ENCODE data around the gene CCNG2. TPM values are rescaled to one million over a fixed set of nuclear protein-coding genes. Genes with fewer than 3 reads are reported as not detected.

The CCNG2 gene
- total and polyA plus RNA-seq, 5 experiments from 2014 or later = 10.2 to 38.1 (median 15.3) TPM

- ATAC-seq = no peak
Observed at GRCh38 chr4:77149789-77150188, 7.2 kb upstream of the CCNG2 start.

GRCh38 chr4:77151241-77151640, 5.8 kb upstream of the CCNG2 start:
- no peaks in the 10 kb centered on the region for H3K9me3 Mint-ChIP-seq
- no peak for ATAC-seq
- H3K27me3 Mint-ChIP-seq = no peaks in the 10 kb centered on the region
- no peak overlapping the region for H3K4me3 Mint-ChIP-seq
- no peaks in the 10 kb centered on the region for H3K36me3 Mint-ChIP-seq
- no peak overlapping the region for H3K27ac Mint-ChIP-seq
- DNase-seq = no peak
- POLR2A ChIA-PET = interaction anchor here (0.6 kb wide), 1 partner anchor 62 kb away, joined by 3 read pairs; no protein-coding TSS in a partner anchor
- peaks cover 7 to 59% (median 24%) of the 10 kb centered on the region in 4 donors for H3K4me1 Mint-ChIP-seq

More at GRCh38 chr4:77149789-77150188, 7.2 kb upstream of the CCNG2 start:
- POLR2A ChIA-PET = no interaction called here
- H3K4me3 Mint-ChIP-seq = no peak overlapping the region
- H3K27ac Mint-ChIP-seq = no peak overlapping the region
- H3K4me1 Mint-ChIP-seq = peaks cover 4 to 55% (median 20%) of the 10 kb centered on the region in 4 donors
- no peaks in the 10 kb centered on the region for H3K27me3 Mint-ChIP-seq
- H3K36me3 Mint-ChIP-seq = no peaks in the 10 kb centered on the region
- H3K9me3 Mint-ChIP-seq = no peaks in the 10 kb centered on the region
- no peak for DNase-seq

- Mint-ChIP-seq H3K27me3 (peaks cover 0 to 5% (median 0%) of the 10 kb centered on the region in 5 donors), H3K4me3 (peak overlapping the region in 1 of 10 donors; percentile 21), H3K27ac (peak overlapping the region in 5 of 10 donors; percentile 21 to 46 (median 22)), H3K4me1 (peaks cover 13 to 57% (median 24%) of the 10 kb centered on the region in 4 donors), H3K36me3 (peaks cover 0 to 3% (median 0%) of the 10 kb centered on the region in 3 donors), H3K9me3 (peaks cover 0 to 4% (median 0%) of the 10 kb centered on the region in 9 donors)
- ATAC-seq (no peak), DNase-seq (no peak)
- POLR2A ChIA-PET = no interaction called here
Observed at GRCh38 chr4:77152421-77152820, 4.6 kb upstream of the CCNG2 start.

GRCh38 chr4:77153006-77153405, 4.0 kb upstream of the CCNG2 start:
- H3K4me1 Mint-ChIP-seq = peaks cover 13 to 57% (median 24%) of the 10 kb centered on the region in 4 donors
- peaks cover 0 to 3% (median 0%) of the 10 kb centered on the region in 3 donors for H3K36me3 Mint-ChIP-seq
- H3K27ac Mint-ChIP-seq = peak overlapping the region in 3 of 10 donors; percentile 21 to 40 (median 22)
- peak overlapping the region in 1 of 10 donors; percentile 21 for H3K4me3 Mint-ChIP-seq
- peaks cover 0 to 4% (median 0%) of the 10 kb centered on the region in 9 donors for H3K9me3 Mint-ChIP-seq
- no peak for DNase-seq
- ATAC-seq = no peak
- H3K27me3 Mint-ChIP-seq = peaks cover 0 to 5% (median 0%) of the 10 kb centered on the region in 5 donors
- POLR2A ChIA-PET = no interaction called here

- POLR2A ChIA-PET = no interaction called here
- peaks cover 0 to 5% (median 0%) of the 10 kb centered on the region in 5 donors for H3K27me3 Mint-ChIP-seq
- H3K36me3 Mint-ChIP-seq = peaks cover 0 to 3% (median 0%) of the 10 kb centered on the region in 3 donors
- peak overlapping the region in 1 of 10 donors; percentile 20 for H3K4me3 Mint-ChIP-seq
- no peak for DNase-seq
- peaks cover 13 to 65% (median 28%) of the 10 kb centered on the region in 4 donors for H3K4me1 Mint-ChIP-seq
- peak overlapping the region in 2 of 10 donors; percentile 41 to 98 for H3K27ac Mint-ChIP-seq
- ATAC-seq = no peak
- H3K9me3 Mint-ChIP-seq = peaks cover 0 to 4% (median 0%) of the 10 kb centered on the region in 9 donors
Observed at GRCh38 chr4:77154065-77154464, 2.9 kb upstream of the CCNG2 start.

DNA sequence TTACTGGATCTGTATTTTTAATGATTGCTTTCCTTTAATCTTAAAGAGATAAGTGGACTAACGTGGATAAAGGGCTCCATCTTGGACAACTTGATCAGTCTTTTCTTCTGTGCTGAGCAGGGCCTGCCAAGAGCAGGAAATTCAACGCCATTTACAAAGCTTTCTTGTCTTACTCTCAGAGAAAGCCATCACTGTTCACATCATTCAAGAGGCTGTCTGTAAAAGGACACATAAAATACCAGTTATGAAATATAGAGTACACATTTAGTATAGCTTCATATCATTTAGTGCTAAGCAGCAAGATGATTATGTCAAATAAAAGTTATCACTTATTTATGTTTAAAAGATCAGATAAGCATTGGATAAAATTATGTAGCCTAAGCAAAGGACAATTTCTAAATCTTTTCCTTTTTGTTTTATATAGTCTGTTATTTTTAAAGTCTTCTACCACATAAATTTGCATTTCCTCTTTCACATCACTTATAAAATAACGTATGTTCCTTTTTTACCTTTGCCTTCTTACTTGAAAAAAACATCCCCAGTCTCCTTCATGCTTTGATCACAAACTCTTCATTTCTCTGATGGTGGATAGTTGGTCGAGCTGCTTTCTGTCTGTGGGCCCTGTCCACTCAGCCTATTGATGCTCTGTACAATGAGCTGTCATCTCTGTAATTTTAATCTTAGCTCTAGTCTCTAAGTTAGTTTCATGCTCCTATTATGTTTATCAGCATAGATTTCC, 2.1 kb upstream of the CCNG2 start:
- DNase-seq (no peak), ATAC-seq (no peak)
- H3K27ac Mint-ChIP-seq = peak overlapping the region in 7 of 10 donors; percentile 47 to 98 (median 69)
- H3K27me3 Mint-ChIP-seq = peaks cover 0 to 5% (median 0%) of the 10 kb centered on the region in 5 donors
- POLR2A ChIA-PET = interaction anchor here (0.6 to 4.7 kb wide), 2 partner anchors 79 to 160 kb away, joined by 3 to 44 read pairs; partner anchors contain the start of gene CCNI
- peak overlapping the region in 7 of 10 donors; percentile 43 to 99 (median 56) for H3K4me3 Mint-ChIP-seq
- peaks cover 13 to 74% (median 29%) of the 10 kb centered on the region in 4 donors for H3K4me1 Mint-ChIP-seq
- peaks cover 0 to 4% (median 0%) of the 10 kb centered on the region in 9 donors for H3K9me3 Mint-ChIP-seq
- peaks cover 0 to 4% (median 3%) of the 10 kb centered on the region in 3 donors for H3K36me3 Mint-ChIP-seq

- peaks cover 13 to 77% (median 31%) of the 10 kb centered on the region in 4 donors for H3K4me1 Mint-ChIP-seq
- peaks cover 0 to 8% (median 5%) of the 10 kb centered on the region in 3 donors for H3K36me3 Mint-ChIP-seq
- H3K4me3 Mint-ChIP-seq = peak overlapping the region; percentile 95 to 100 (median 98)
- peaks cover 0 to 4% (median 0%) of the 10 kb centered on the region in 9 donors for H3K9me3 Mint-ChIP-seq
- H3K27me3 Mint-ChIP-seq = peaks cover 0 to 5% (median 0%) of the 10 kb centered on the region in 5 donors
- ATAC-seq (no peak), DNase-seq (no peak)
- POLR2A ChIA-PET = interaction anchor here (0.6 to 4.7 kb wide), 9 partner anchors 10 to 664 kb away, joined by 3 to 44 read pairs (median 4); partner anchors contain the start of gene CCNI
- peak overlapping the region in 9 of 10 donors; percentile 96 to 99 (median 98) for H3K27ac Mint-ChIP-seq
Observed at GRCh38 chr4:77155631-77156452, 1.2 kb upstream of the CCNG2 start.

- Mint-ChIP-seq H3K27me3 (peaks cover 0 to 5% (median 0%) of the 10 kb centered on the region in 5 donors), H3K4me3 (peak overlapping the region; percentile 95 to 100 (median 98)), H3K4me1 (peaks cover 13 to 71% (median 31%) of the 10 kb centered on the region in 4 donors), H3K36me3 (peaks cover 0 to 13% (median 5%) of the 10 kb centered on the region in 3 donors), H3K9me3 (peaks cover 0 to 4% (median 0%) of the 10 kb centered on the region in 9 donors), H3K27ac (peak overlapping the region; percentile 96 to 100 (median 98))
- DNase-seq (peak in 9 of 10 donors; percentile 78 to 100 (median 98)), ATAC-seq (peak; percentile 92 to 94)
- POLR2A ChIA-PET = interaction anchor here (0.9 to 4.7 kb wide), 11 partner anchors 9 to 664 kb away, joined by 3 to 44 read pairs (median 4); partner anchors contain the start of gene CCNI
Observed at GRCh38 chr4:77156533-77156911, 485 bp upstream of the CCNG2 start.

DNA sequence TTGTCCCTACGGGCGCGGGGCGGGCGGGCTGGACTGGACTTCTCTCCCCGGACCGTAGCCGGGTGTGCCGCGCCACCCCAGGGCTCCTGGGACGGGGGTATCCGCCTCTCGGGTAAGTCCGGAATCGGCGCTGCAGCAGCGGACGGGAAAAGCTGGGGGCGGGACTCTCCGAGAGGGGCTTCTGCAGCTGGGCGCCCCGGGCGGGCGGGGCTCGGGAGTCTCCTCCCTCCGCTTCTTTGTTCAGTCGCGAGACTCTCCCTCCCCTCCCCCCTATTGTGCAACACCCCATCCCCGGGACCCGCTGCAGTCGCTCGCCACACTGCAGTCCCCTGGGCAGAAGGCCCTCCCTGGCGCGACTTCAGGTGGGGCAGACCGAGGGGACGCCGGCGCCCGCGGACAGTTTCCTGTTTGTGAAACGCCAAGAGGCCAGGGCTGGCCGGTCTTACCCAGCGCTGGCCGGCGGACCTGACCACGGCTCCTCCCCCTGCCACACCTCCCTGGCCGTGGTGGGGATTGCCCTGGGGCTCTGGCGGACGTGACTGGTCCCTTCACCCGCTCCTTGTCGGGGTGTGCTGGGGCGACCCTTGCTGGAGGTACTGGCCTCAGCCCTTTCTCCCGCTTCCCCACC, 966 bp downstream of the CCNG2 start:
- DNase-seq (peak; percentile 65 to 87 (median 72)), ATAC-seq (peak; percentile 28 to 33)
- POLR2A ChIA-PET = interaction anchor here (0.5 to 4.7 kb wide), 9 partner anchors 12 to 704 kb away, joined by 3 to 44 read pairs (median 5); partner anchors contain the start of genes CCNI and MRPL1
- peak overlapping the region; percentile 88 to 100 (median 98) for H3K4me3 Mint-ChIP-seq
- peaks cover 1 to 27% (median 12%) of the 10 kb centered on the region in 3 donors for H3K36me3 Mint-ChIP-seq
- peaks cover 17 to 69% (median 37%) of the 10 kb centered on the region in 4 donors for H3K4me1 Mint-ChIP-seq
- peaks cover 0 to 4% (median 0%) of the 10 kb centered on the region in 9 donors for H3K9me3 Mint-ChIP-seq
- H3K27ac Mint-ChIP-seq = peak overlapping the region; percentile 87 to 100 (median 92)
- peaks cover 0 to 5% (median 0%) of the 10 kb centered on the region in 5 donors for H3K27me3 Mint-ChIP-seq

GRCh38 chr4:77158487-77158861, 1.5 kb downstream of the CCNG2 start:
- ATAC-seq = no peak
- H3K9me3 Mint-ChIP-seq = peaks cover 0 to 4% (median 0%) of the 10 kb centered on the region in 9 donors
- H3K4me3 Mint-ChIP-seq = peak overlapping the region; percentile 86 to 100 (median 98)
- DNase-seq = peak in 2 of 10 donors; percentile 17 to 33
- POLR2A ChIA-PET = interaction anchor here (0.5 to 4.7 kb wide), 4 partner anchors 36 to 704 kb away, joined by 5 to 44 read pairs (median 10); partner anchors contain the start of genes CCNI and MRPL1
- peaks cover 17 to 69% (median 40%) of the 10 kb centered on the region in 4 donors for H3K4me1 Mint-ChIP-seq
- H3K36me3 Mint-ChIP-seq = peaks cover 5 to 32% (median 12%) of the 10 kb centered on the region in 3 donors
- H3K27ac Mint-ChIP-seq = peak overlapping the region; percentile 37 to 99 (median 91)
- peaks cover 0 to 5% (median 0%) of the 10 kb centered on the region in 5 donors for H3K27me3 Mint-ChIP-seq

DNA sequence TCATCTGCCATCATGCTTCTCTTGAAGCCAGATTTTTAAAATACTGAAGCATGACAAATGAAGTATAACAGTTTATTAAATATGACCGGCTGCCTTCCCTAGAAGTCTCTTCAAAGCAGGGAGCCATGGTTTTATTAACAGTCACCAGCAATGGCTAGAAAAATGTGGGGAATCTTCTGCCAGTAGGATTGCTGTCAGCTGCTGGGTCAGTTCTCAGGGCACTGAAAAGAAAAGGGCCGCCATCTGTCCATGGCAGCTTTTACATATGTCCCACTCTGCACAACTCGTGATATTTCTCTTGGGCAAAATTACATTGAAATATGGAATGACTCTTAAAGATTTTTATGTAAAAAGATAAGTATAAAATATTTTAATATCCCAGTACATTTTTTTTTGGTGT, 2.8 kb downstream of the CCNG2 start:
- DNase-seq (no peak), ATAC-seq (no peak)
- Mint-ChIP-seq H3K36me3 (peaks cover 5 to 46% (median 17%) of the 10 kb centered on the region in 3 donors), H3K9me3 (peaks cover 0 to 4% (median 0%) of the 10 kb centered on the region in 9 donors), H3K4me1 (peaks cover 15 to 57% (median 42%) of the 10 kb centered on the region in 4 donors), H3K4me3 (peak overlapping the region in 2 of 10 donors; percentile 26 to 50), H3K27ac (peak overlapping the region in 5 of 10 donors; percentile 7 to 86 (median 17)), H3K27me3 (peaks cover 0 to 5% (median 0%) of the 10 kb centered on the region in 5 donors)
- POLR2A ChIA-PET = interaction anchor here (0.7 kb wide), 1 partner anchor 44 kb away, joined by 4 read pairs; no protein-coding TSS in a partner anchor

All from naive thymus-derived CD8-positive, alpha-beta T cell (primary cell).